GM12878 (cell line): Measurements from ENCODE around the gene POU3F2. TPM values are rescaled to one million over a fixed set of nuclear protein-coding genes. Genes with fewer than 3 reads are reported as not detected.

ENCODE experiments used
- ATAC-seq: fragments of 200-7000 bp; cut with Tn5 transposase; 3 replicates; pipeline ENCODE4 v1.9.1; 2020; ENCODE audit warnings: mild to moderate bottlenecking, moderate library complexity
- BruUV-seq: library from RNA; stranded (reverse); fragments of 400-500 nt; replicated peaks from 2 replicates; lab custom pipeline; 2021; lab: Mats Ljungman, UMichigan
- CTCF ChIA-PET: fragments of 300-600 bp; sonication (Branson Sonifier 250); formaldehyde crosslinking; extraction: SDS; loops from one replicate; lab custom pipeline; 2021; ENCODE audit warnings: inconsistent platforms; lab: Yijun Ruan, JAX
- POLR2A ChIA-PET: fragments of 350-600 bp; formaldehyde crosslinking; extraction: SDS; loops from one replicate; lab custom pipeline; 2021; ENCODE audit warnings: inconsistent platforms; lab: Charles Lee
- RAD21 ChIA-PET: fragments of 300-600 bp; sonication (Branson Sonifier 250); formaldehyde crosslinking; loops from one replicate; lab custom pipeline; 2023; ENCODE audit warnings: antibody characterized with exemption; ENCODE audit not compliant: unreplicated experiment; lab: Charles Lee
- SMC1A ChIA-PET: fragments of 300-600 bp; sonication (Branson Sonifier 250); formaldehyde crosslinking; loops from one replicate; lab custom pipeline; 2023; ENCODE audit not compliant: unreplicated experiment, uncharacterized antibody; lab: Charles Lee
- DNase-seq: peaks from one replicate; pipeline ENCODE4 v3.0.0-alpha.2; 2011; ENCODE audit warnings: low read depth, low spot score
- FAIRE-seq: peaks from 3 replicates; lab custom pipeline; 2011; peaks lifted over from hg19 to GRCh38; lab: Jason Lieb, UNC
- H2AFZ ChIP-seq: 2 replicates; pipeline ENCODE4 v1.6.0; 2011; ENCODE audit warnings: low read depth, low read length, control low read depth; ENCODE audit not compliant: control insufficient read depth
- H3K27ac ChIP-seq: 2 replicates; pipeline ENCODE4 v1.5.1; 2011; ENCODE audit warnings: control low read depth; ENCODE audit not compliant: control insufficient read depth, insufficient read depth
- H3K27me3 ChIP-seq, 2 experiments: replicated peaks in 1 of 2; 2 replicates each; pipeline versions ENCODE4 v1.6.0 to v1.6.1; 2011; ENCODE audit warnings: low read length in 1 of 2; ENCODE audit not compliant: control insufficient read depth in 2 of 2, insufficient read depth in 2 of 2
- H3K36me3 ChIP-seq, 2 experiments: 2 replicates each; pipeline ENCODE4 v1.5.1; 2011; ENCODE audit warnings: low read length in 1 of 2; ENCODE audit not compliant: control insufficient read depth in 2 of 2, insufficient read depth in 2 of 2
- H3K4me1 ChIP-seq: 2 replicates; pipeline ENCODE4 v1.6.1; 2011; ENCODE audit warnings: mild to moderate bottlenecking, low read length, moderate library complexity, mixed read lengths; ENCODE audit not compliant: control insufficient read depth, insufficient read depth
- H3K4me2 ChIP-seq: 2 replicates; pipeline ENCODE4 v1.6.0; 2011; ENCODE audit warnings: control low read depth; ENCODE audit not compliant: control insufficient read depth, insufficient read depth
- H3K4me3 ChIP-seq: fragments of 200-600 bp; sonication (generic); 2 replicates; pipeline ENCODE4 v1.5.1; 2016
- H3K79me2 ChIP-seq: 2 replicates; pipeline ENCODE4 v1.6.0; 2011; ENCODE audit warnings: low read length; ENCODE audit not compliant: control insufficient read depth, insufficient read depth
- H3K9ac ChIP-seq: 2 replicates; pipeline ENCODE4 v1.8.0; 2011; ENCODE audit warnings: low read length, control low read depth, mixed read lengths; ENCODE audit not compliant: control insufficient read depth, insufficient read depth
- H3K9me3 ChIP-seq: replicated peaks from 3 replicates; pipeline ENCODE4 v1.5.1; 2011; ENCODE audit warnings: mild to moderate bottlenecking, low read length; ENCODE audit not compliant: control insufficient read depth, insufficient read depth
- H4K20me1 ChIP-seq: 2 replicates; pipeline ENCODE4 v1.6.0; 2011; ENCODE audit not compliant: control insufficient read depth, insufficient read depth
- ASH2L ChIP-seq: fragments of 300-600, 200-600 bp; sonication (generic); IDR thresholded peaks from 2 replicates; pipeline ENCODE4 v1.6.1; 2017; ENCODE audit warnings: low read depth, mild to moderate bottlenecking, borderline replicate concordance
- BCLAF1 ChIP-seq: fragments of 450-650 bp; IDR thresholded peaks from 2 replicates; pipeline ENCODE4 v1.6.1; 2017; ENCODE audit warnings: antibody characterized with exemption, mild to moderate bottlenecking, moderate library complexity
- CBFB ChIP-seq: IDR thresholded peaks from 2 replicates; pipeline ENCODE4 v1.6.1; 2016; ENCODE audit warnings: antibody characterized with exemption, low read depth
- MEF2B ChIP-seq: fragments of 450-650 bp; IDR thresholded peaks from 2 replicates; pipeline ENCODE4 v1.6.1; 2018; ENCODE audit warnings: mild to moderate bottlenecking, moderate library complexity; ENCODE audit not compliant: partially characterized antibody, poor library complexity, severe bottlenecking
- PAX5 ChIP-seq: IDR thresholded peaks from 2 replicates; pipeline ENCODE4 v1.6.1; 2011; ENCODE audit warnings: low read depth, low read length, borderline replicate concordance
- RAD51 ChIP-seq: fragments of 450-650 bp; IDR thresholded peaks from 2 replicates; pipeline ENCODE4 v1.6.1; 2016; ENCODE audit warnings: moderate library complexity, mild to moderate bottlenecking, inconsistent platforms
- TCF7 ChIP-seq: IDR thresholded peaks from 2 replicates; pipeline ENCODE4 v1.6.1; 2014; ENCODE audit warnings: antibody characterized with exemption, borderline replicate concordance
- ZBED1 ChIP-seq: IDR thresholded peaks from 2 replicates; pipeline ENCODE4 v1.6.1; 2016; ENCODE audit warnings: borderline replicate concordance
- ZNF592 ChIP-seq: fragments of 450-650 bp; IDR thresholded peaks from 2 replicates; pipeline ENCODE4 v1.6.1; 2017; ENCODE audit warnings: mild to moderate bottlenecking, moderate library complexity
- WGBS: methylation state at CpG from one replicate; pipeline ENCODE4 v1.1.6; 2016; ENCODE audit warnings: low lambda C conversion rate; ENCODE audit not compliant: insufficient replicate concordance, insufficient coverage; ENCODE audit errors: missing lambda C conversion rate; 5-methylcytosine and 5-hydroxymethylcytosine counted together
- in situ Hi-C: fragments of 300-500 bp; cut with MboI; formaldehyde crosslinking; loops from 9 replicates; pipeline ENCODE4 v1.14.3; 2018; ENCODE audit warnings: mixed read lengths
- intact Hi-C: fragments of 100-400 bp; cut with micrococcal nuclease; formaldehyde crosslinking; loops from one replicate; pipeline ENCODE4 v1.14.2; 2022; ENCODE audit not compliant: unreplicated experiment
- polyA plus RNA-seq, 11 experiments: library from polyadenylated mRNA; depleted of rRNA in 4 of 11; unstranded in 6 of 11; stranded (reverse) in 5 of 11; fragments of >200 nt; fragmentation: Nextera tagmentation in 4 of 11; fragmentation: Illumina TruSeq in 1 of 11; extraction: Ambion mirVana in 4 of 11; extraction: Trizol in 1 of 11; gene quantifications; 1 replicate in 1 of 11; 2 replicates in 10 of 11; pipeline versions ENCODE4 v1.2.1 to v1.2.3, GENCODE V29; 2011 to 2016; ENCODE audit warnings: inconsistent platforms in 2 of 11, missing spikeins in 2 of 11, low read depth in 1 of 11
- total RNA-seq, 4 experiments: library from RNA; depleted of rRNA in 3 of 4; stranded (reverse); fragments of >200 nt in 3 of 4; fragmentation: Illumina TruSeq in 1 of 4; extraction: Trizol in 1 of 4; gene quantifications; 2 replicates each; pipeline versions ENCODE4 v1.2.1 to v1.2.3, GENCODE V29; 2013 to 2021

Gene POU3F2
- total and polyA plus RNA-seq, 10 of the 15 experiments (the other 5 are each of a cell fraction or from before 2014, with no cell fraction given) = not detected

- no peak for DNase-seq
- no peak overlapping the region for H3K4me3 ChIP-seq
- intact Hi-C loops = loop anchor here (5.0 kb wide), 1 partner anchor 60 kb away; no protein-coding TSS in a partner anchor
Measured at GRCh38 chr6:98836962-98837944, 2.9 kb downstream of the POU3F2 start.

More at GRCh38 chr6:98836962-98837944, 2.9 kb downstream of the POU3F2 start:
- no peaks in the 10 kb centered on the region for H3K36me3 ChIP-seq
- RAD21 ChIA-PET = no interaction called here
- CTCF ChIA-PET = interaction anchor here (1.7 kb wide), 1 partner anchor 8 kb away, joined by 4 read pairs; no protein-coding TSS in a partner anchor
- in situ Hi-C loops = no loop called here
- BruUV-seq = no TSS peak
- SMC1A ChIA-PET = no interaction called here
- POLR2A ChIA-PET = no interaction called here
- H4K20me1 ChIP-seq = no peaks in the 10 kb centered on the region
- no peaks in the 10 kb centered on the region; the same call in 2 of the 3 replicates for H3K9me3 ChIP-seq
- H3K27ac ChIP-seq = no peak overlapping the region
- WGBS = 17% methylated on average over 9 of the region's 9 CpGs
- TF ChIP-seq ZNF592 (no peak), RAD51 (no peak), MEF2B (no peak), BCLAF1 (no peak), TCF7 (no peak), ZBED1 (no peak), CBFB (no peak), PAX5 (no peak), ASH2L (no peak)
- ATAC-seq = no peak
- no peaks in the 10 kb centered on the region for H3K4me1 ChIP-seq
- no peaks in the 10 kb centered on the region for H3K79me2 ChIP-seq
- H3K4me2 ChIP-seq = no peak overlapping the region
- FAIRE-seq = no peak
- H3K9ac ChIP-seq = no peak overlapping the region
- H3K27me3 ChIP-seq = peaks cover 14 to 28% of the 10 kb centered on the region in 2 experiments
- H2AFZ ChIP-seq = no peak overlapping the region
